NCI-H2171 (cell line): Measurements from ENCODE around the gene HPCAL1.
A peak's percentile ranks its signal among the peaks of the same experiment; 100 is the strongest.

Experiments
- DNase-seq: peaks from one replicate; lab custom pipeline; 2025; lab: John Stamatoyannopoulos, UW

Gene HPCAL1

GRCh38 chr2:10337449-10338269 is 35.0 kb downstream of the HPCAL1 start:
- DNase-seq = no peak

DNA sequence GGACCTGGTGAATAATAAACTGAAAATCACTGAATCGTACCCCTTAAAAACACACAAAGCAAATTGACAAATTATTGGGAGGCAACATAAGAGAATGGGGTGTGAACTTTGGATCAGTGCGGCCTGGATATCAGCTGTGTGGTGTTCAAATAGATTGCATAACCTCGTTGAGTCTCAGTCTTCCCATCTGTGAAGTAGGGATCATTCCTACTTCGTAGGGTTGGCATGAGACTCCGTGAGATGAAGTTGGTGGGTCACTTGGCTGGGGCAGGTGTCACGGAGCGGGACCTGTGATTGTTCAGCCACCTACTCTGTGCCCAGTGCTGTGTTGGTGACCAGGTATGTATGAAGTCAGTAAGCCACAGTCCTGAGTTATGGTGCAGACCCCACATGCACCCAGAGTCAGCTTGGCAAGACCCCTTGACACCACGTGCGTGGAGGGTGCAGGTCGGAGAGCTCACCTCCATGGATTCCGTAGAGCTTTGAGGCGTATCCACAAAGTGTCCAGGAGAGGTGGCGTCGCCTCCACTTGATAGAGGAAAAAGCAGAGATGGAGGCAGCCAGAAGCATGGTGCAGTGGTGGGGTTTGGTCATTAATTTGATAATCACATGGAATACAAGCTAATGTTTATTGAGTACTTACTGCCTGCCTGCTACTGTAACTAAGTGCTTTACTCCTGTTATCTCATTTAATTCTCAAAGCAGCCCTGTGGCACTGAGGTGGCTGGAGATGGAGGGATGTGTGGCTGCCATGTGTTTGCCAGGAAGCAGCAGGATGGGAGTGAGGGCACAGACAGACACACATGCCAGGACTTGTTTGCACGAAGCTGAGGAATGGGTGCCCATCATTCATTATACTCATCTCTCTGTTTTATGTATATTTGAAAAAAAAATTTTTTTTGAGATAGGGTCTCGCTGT is 35.8 kb downstream of the HPCAL1 start:
- no peak for DNase-seq

GRCh38 chr2:10339647-10340592 is 37.2 kb downstream of the HPCAL1 start:
- DNase-seq = no peak

DNA sequence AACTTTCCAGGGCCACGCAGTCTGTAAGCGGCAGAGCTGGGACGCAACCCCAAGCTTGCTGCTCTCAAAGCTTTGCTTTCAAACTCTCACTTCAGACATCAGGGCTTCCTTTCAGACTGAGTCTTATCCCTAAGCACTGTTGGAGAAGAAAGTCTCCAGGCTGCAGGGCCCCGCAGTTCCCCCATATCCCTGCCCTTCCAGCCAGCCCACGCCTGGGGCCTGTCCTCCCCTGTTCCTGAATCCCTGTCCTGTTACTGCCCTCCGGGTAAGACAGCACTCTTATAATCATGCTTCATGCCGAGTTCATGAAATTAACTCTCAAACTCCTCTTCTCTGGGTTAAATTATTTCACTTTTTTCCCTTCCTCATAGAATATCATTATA is 37.9 kb downstream of the HPCAL1 start:
- DNase-seq = no peak

DNA sequence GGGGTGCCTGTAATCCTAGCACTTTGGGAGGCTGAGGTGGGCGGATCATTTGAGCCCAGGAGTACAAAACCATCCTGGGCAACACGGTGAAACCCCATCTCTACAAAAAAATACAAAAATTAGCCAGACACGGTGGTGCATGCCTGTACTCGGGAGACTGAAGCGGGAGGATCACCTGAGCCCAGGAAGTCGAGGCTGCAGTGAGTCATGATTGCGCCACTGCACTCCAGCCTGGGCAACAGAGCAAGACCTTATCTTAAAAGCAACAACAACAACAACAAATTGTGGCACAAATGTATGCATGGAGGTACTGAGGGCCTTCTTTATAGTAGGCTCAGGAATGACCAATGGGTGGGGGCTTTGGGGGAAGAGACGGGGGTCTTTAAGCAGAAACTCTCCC is 38.5 kb downstream of the HPCAL1 start:
- no peak for DNase-seq

DNA sequence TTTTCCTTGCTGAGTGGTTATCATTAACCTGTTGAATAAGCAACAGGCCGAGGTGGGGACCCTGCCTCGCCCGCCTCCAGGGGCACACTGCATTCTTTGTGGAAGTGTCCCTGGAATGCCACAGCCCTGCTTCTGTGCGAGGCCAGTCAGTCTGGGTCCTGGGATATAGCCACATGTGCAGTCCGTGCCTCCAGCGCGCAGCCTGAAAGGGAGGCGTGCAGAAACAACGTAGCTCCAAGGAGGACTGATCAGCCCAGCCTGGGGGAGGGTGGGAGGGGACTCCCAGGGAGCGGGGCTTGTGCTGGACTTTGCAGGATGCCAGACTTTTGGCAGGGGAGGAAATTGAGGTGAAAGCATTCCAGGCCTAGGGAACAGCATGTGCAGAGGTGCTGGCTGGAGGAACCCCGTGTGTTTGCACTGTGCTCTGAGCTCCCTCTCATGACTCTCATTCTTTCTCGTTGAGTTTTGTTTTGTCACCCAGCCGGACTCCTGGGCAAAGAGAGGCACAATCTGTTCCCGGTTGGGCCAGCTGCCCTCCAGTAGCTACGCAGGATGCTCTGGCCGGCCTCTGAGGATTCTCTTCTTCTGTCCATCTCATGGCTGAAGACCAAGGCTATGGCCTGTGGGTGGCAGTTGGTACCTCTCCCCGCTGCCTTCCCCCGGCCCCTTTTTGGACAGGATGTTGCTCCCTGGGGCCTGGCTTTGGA is 39.7 kb downstream of the HPCAL1 start:
- no peak for DNase-seq

- DNase-seq = no peak
Observed at GRCh38 chr2:10343191-10343590, 40.5 kb downstream of the HPCAL1 start.

- peak; percentile 82 for DNase-seq
Observed at GRCh38 chr2:10343658-10344057, 41.0 kb downstream of the HPCAL1 start.

DNA sequence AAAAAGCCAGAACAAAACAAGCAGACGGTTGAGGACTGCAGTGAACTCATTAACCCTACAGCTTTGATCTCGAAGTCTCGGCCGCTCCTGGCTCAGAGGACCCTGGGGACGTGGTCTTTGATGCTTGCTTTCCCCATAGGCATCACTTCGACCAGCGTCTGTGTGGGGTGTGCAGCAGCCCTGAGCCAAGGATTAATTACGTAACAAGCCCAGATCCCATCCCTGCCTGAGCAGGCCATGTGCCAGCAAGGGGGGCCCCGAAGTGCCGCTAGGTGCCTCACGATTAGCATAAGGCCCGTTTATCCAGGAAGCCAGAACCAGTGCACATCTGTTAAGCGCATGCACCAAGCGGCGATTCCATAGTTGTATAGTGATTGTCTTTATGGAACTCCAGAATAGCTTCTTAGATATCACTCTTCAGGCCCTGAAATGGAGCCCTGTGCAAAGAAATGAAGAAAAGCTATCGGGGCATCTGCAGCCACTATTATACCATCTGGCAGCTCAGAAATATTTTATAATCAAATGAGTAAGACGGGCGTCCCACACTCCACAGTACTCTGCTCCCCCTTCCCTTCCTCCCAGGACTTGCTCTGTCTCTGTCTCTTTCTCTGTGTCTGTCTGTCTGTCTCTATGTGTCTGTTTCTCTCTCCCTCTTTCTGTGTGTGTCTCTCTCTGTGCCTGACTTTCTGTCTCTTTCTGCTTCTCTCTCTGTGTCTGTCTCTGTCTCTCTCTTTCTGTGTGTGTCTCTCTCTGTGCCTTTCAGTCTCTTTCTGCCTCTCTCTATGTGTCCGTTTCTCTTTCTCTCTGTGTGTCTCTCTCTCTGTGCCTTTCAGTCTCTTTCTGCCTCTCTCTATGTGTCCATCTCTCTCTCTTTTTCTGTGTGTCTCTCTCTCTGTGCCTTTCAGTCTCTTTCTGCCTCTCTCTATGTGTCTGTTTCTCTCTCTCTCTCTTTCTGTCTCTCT is 41.7 kb downstream of the HPCAL1 start:
- peak; percentile 93 for DNase-seq

DNA sequence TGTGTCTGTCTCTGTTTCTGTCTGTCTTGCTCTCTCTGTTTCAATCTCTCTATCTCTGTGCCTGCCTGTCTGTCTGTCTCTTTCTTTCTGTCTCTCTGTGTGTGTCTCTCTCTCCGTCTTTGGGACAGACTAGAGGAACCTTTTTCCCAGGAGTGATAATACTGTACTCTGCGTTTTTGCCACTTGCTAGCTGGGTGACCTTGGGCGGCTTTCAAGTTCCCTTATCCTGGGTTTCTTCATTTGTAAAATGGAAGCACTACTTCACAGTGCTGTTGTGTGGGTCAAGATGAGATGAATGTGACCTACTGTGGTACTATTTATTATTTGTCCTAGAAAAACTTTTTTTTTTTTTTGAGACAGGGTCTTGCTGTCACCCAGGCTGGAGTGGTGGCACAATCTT is 42.4 kb downstream of the HPCAL1 start:
- no peak for DNase-seq

DNA sequence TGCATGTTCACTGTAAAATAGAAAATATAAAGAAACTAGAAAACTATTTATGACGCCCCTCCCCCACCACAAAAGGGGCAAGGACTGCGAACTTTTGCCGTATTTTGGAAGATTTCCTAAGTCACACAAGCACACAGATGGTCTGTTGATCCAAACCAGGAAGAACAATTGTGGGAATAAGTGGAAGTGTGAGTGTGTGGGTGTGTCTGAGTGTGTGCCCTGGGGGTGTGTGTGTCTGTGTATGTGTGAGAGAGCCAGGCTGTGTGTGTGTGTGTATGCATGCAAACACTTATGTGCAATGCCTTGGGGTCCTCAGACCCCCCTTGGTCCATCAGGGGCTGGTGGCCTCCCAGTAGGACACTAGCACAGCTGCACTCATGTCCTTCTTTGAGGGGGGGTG is 43.1 kb downstream of the HPCAL1 start:
- DNase-seq = no peak

- no peak for DNase-seq
Observed at GRCh38 chr2:10346929-10347561, 44.3 kb downstream of the HPCAL1 start.

DNA sequence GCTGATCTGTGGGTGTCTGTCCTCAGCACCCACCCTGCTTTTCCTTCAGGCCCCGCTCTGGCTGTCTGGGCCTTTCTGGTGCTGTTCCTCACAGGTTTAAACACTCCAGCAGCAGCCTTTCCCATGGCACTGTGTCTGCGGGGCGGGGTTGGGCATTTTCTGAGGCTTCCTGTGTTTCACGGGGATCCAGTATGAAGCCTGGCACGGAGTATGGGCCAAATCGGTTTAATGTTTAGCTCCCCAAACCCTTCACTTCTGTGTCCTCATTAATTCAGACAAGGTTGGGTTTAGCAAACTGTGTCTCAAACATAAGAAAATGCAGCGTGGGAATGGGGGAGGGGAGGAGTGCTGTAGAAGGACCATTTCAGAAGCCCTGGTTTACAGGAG is 44.9 kb downstream of the HPCAL1 start:
- DNase-seq = no peak

DNA sequence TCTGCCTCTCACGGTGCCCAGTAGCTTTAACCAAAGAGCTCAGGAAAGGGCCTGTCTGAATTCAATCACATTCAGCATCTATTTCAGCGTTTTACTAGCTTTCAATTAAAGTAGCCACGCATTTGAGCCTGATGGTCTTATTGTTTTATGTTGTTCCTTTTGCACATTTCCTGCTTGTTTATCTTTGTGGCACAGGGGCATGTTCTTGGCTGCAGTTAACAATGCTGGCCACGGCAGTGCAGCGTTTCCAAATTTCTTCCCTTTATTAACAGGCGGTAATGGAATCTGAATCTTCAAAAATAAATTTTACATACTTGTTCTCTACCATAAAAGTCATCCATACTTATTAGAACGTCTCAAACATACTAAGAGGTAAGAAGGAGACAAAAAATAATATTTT is 46.2 kb downstream of the HPCAL1 start:
- DNase-seq = no peak

- DNase-seq = no peak
Observed at GRCh38 chr2:10350761-10351160, 48.1 kb downstream of the HPCAL1 start.

GRCh38 chr2:10352361-10352760 is 49.7 kb downstream of the HPCAL1 start:
- peak; percentile 83 for DNase-seq

DNA sequence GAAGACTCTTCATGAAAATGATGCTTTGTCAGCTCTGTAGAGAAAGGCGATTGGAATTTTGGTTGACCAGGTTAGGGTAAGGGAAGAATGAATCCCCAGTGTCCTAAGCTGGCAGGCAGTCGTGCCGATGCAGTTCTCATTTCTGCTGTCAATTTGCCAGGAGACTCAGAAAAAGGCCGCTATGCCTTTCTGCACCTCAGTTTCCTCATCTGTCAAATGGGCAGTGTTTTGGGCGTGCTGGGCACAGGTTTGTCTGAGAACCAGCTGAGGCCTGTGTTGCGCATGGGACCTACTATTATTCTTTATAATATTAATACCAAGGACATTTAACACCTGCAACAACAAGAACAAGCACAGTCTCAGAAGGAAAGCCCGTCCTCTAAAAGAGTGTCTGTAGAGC is 50.3 kb downstream of the HPCAL1 start:
- DNase-seq = no peak

GRCh38 chr2:10353931-10354330 is 51.2 kb downstream of the HPCAL1 start:
- DNase-seq = no peak

GRCh38 chr2:10354399-10354798 is 51.7 kb downstream of the HPCAL1 start:
- no peak for DNase-seq
